Measurements from ENCODE around the gene MAST1.
"Not testable (repeated sequence)": the region's sequence is repeated elsewhere in the genome, so short reads cannot be mapped to it uniquely, and the experiment has no call there.

The MAST1 gene

GRCh38 chr19:12797141-12797587 is 41.2 kb upstream of the MAST1 start:
- Histone ChIP-seq H3K9me2 (ENCODE audit: low read depth, low read length) (no peaks in the 10 kb centered on the region), H4K20me1 (ENCODE audit: insufficient read depth, low read length) (no peaks in the 10 kb centered on the region), H3K79me2 (ENCODE audit: insufficient read depth, low read length) (no peaks in the 10 kb centered on the region), H3K4me2 (ENCODE audit: low read length) (no peak overlapping the region), H3K4me1 (ENCODE audit: insufficient read depth, low read length, severe bottlenecking) (peaks cover 33% of the 10 kb centered on the region), H3K27me3 (ENCODE audit: insufficient read depth, low read length) (no peaks in the 10 kb centered on the region), H3K27ac (ENCODE audit: low read depth, low read length, poor library complexity, severe bottlenecking) (no peak overlapping the region), H3K9ac (ENCODE audit: low read length) (no peak overlapping the region), H3K9me3 (ENCODE audit: low read length) (no peaks in the 10 kb centered on the region), H3F3A (ENCODE audit: insufficient read depth, low read length) (no peaks in the 10 kb centered on the region), H3K36me3 (ENCODE audit: insufficient read depth, low read length) (peaks cover 16% of the 10 kb centered on the region; the same call in 1 of the 2 replicates), H3K4me3 (ENCODE audit: low read depth, low read length, poor library complexity, severe bottlenecking) (no peak overlapping the region), H2AFZ (ENCODE audit: low read length) (no peak overlapping the region)
- TF ChIP-seq CTCF (IDR thresholded peaks at IDR 0.05; ENCODE audit: low read length), result no peak
- no peak for TF ChIP-seq EZH2 (IDR thresholded peaks at IDR 0.05; ENCODE audit: borderline replicate concordance, low read length)

DNA sequence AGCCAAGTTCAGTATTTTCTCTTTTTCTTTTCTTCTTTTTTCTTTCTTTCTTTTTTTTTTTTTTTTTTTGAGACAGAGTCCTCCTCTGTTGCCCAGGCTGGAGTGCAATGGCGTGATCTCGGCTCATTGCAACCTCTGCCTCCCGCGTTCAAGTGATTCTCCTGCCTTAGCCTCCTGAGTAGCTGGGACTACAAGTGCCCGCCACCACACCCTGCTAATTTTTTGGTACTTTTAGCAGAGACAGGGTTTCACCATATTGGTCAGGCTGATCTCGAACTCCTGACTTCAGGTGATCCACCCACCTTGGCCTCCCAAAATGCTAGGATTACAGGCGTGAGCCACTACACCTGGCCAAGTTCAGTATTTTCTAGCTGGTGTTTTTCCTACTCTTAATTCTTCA is 40.7 kb upstream of the MAST1 start:
- not testable (repeated sequence) for H3F3A ChIP-seq (ENCODE audit: insufficient read depth, low read length); H4K20me1 ChIP-seq (ENCODE audit: insufficient read depth, low read length); H3K9me3 ChIP-seq (ENCODE audit: low read length); H3K27ac ChIP-seq (ENCODE audit: low read depth, low read length, poor library complexity, severe bottlenecking); H3K79me2 ChIP-seq (ENCODE audit: insufficient read depth, low read length); H3K4me2 ChIP-seq (ENCODE audit: low read length); H3K9ac ChIP-seq (ENCODE audit: low read length); H2AFZ ChIP-seq (ENCODE audit: low read length); H3K4me3 ChIP-seq (ENCODE audit: low read depth, low read length, poor library complexity, severe bottlenecking); H3K27me3 ChIP-seq (ENCODE audit: insufficient read depth, low read length); H3K9me2 ChIP-seq (ENCODE audit: low read depth, low read length)
- peaks cover 16% of the 10 kb centered on the region; the same call in 1 of the 2 replicates for H3K36me3 ChIP-seq (ENCODE audit: insufficient read depth, low read length)
- peaks cover 37% of the 10 kb centered on the region for H3K4me1 ChIP-seq (ENCODE audit: insufficient read depth, low read length, severe bottlenecking)

- peak overlapping the region; percentile 50 for H3K27ac ChIP-seq (ENCODE audit: low read depth, low read length, poor library complexity, severe bottlenecking)
- TF ChIP-seq EZH2 (IDR thresholded peaks at IDR 0.05; ENCODE audit: borderline replicate concordance, low read length), result no peak
- no peak for TF ChIP-seq CTCF (IDR thresholded peaks at IDR 0.05; ENCODE audit: low read length)
- H3K36me3 ChIP-seq (ENCODE audit: insufficient read depth, low read length), result peaks cover 16% of the 10 kb centered on the region; the same call in 1 of the 2 replicates
- no peaks in the 10 kb centered on the region for H3F3A ChIP-seq (ENCODE audit: insufficient read depth, low read length)
- no peak overlapping the region for H2AFZ ChIP-seq (ENCODE audit: low read length)
- no peaks in the 10 kb centered on the region for H3K9me2 ChIP-seq (ENCODE audit: low read depth, low read length)
- H3K4me1 ChIP-seq (ENCODE audit: insufficient read depth, low read length, severe bottlenecking), result peaks cover 29% of the 10 kb centered on the region
- no peaks in the 10 kb centered on the region for H3K9me3 ChIP-seq (ENCODE audit: low read length)
- no peaks in the 10 kb centered on the region for H3K27me3 ChIP-seq (ENCODE audit: insufficient read depth, low read length)
- peak overlapping the region; percentile 97 for H3K4me3 ChIP-seq (ENCODE audit: low read depth, low read length, poor library complexity, severe bottlenecking)
- H3K79me2 ChIP-seq (ENCODE audit: insufficient read depth, low read length), result no peaks in the 10 kb centered on the region
- H3K9ac ChIP-seq (ENCODE audit: low read length), result peak overlapping the region; percentile 98; the same call in 1 of the 2 replicates
- H3K4me2 ChIP-seq (ENCODE audit: low read length), result peak overlapping the region; percentile 74
- H4K20me1 ChIP-seq (ENCODE audit: insufficient read depth, low read length), result no peaks in the 10 kb centered on the region
Measured at GRCh38 chr19:12799742-12800465, 38.4 kb upstream of the MAST1 start.

DNA sequence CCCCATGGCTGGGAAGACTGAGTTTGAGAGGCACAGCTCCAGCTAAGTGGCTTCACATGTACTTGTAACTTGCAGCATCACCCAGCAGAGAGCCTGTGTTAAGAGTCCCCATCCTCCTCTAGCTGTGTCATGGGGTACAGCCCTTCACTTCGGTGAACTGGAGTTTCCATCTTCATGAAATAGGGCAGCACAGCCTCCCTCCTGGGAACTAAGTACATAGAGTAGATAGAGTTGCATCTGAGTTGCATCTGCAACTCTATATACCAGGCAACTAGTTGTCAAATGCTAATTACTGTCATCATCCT is 37.9 kb upstream of the MAST1 start:
- no peaks in the 10 kb centered on the region for H3K27me3 ChIP-seq (ENCODE audit: insufficient read depth, low read length)

More for the DNA sequence above, 37.9 kb upstream of the MAST1 start:
- Histone ChIP-seq H3K9ac (ENCODE audit: low read length) (peak overlapping the region; percentile 98), H3K79me2 (ENCODE audit: insufficient read depth, low read length) (no peaks in the 10 kb centered on the region), H4K20me1 (ENCODE audit: insufficient read depth, low read length) (no peaks in the 10 kb centered on the region), H3K4me1 (ENCODE audit: insufficient read depth, low read length, severe bottlenecking) (peaks cover 29% of the 10 kb centered on the region), H2AFZ (ENCODE audit: low read length) (no peak overlapping the region), H3K36me3 (ENCODE audit: insufficient read depth, low read length) (peaks cover 16% of the 10 kb centered on the region; the same call in 1 of the 2 replicates), H3K4me2 (ENCODE audit: low read length) (peak overlapping the region; percentile 74), H3K9me3 (ENCODE audit: low read length) (no peaks in the 10 kb centered on the region), H3F3A (ENCODE audit: insufficient read depth, low read length) (no peaks in the 10 kb centered on the region), H3K27ac (ENCODE audit: low read depth, low read length, poor library complexity, severe bottlenecking) (peak overlapping the region; percentile 50), H3K9me2 (ENCODE audit: low read depth, low read length) (no peaks in the 10 kb centered on the region), H3K4me3 (ENCODE audit: low read depth, low read length, poor library complexity, severe bottlenecking) (peak overlapping the region; percentile 97)
- TF ChIP-seq EZH2 (IDR thresholded peaks at IDR 0.05; ENCODE audit: borderline replicate concordance, low read length), result no peak
- no peak for TF ChIP-seq CTCF (IDR thresholded peaks at IDR 0.05; ENCODE audit: low read length)

Measured in OCI-LY1 (cell line).